IMR-90 (cell line): ENCODE data around the gene HMGN1.

ENCODE experiments used
- CEBPB ChIP-seq: IDR thresholded peaks from 2 replicates; pipeline ENCODE4 v1.6.1; 2012; ENCODE audit warnings: low read depth, low read length, improper control_type of control experiment
- CTCF ChIP-seq: conservative IDR thresholded peaks from 2 replicates; pipeline ENCODE4 v1.5.1; 2012; ENCODE audit warnings: mild to moderate bottlenecking, low read depth, low read length, improper control_type of control experiment
- MXI1 ChIP-seq: IDR thresholded peaks from 2 replicates; pipeline ENCODE4 v1.6.1; 2012; ENCODE audit warnings: low read depth, mild to moderate bottlenecking, low read length, moderate library complexity, borderline replicate concordance
- POLR2A ChIP-seq: IDR thresholded peaks from 2 replicates; pipeline ENCODE4 v1.6.1; 2012; ENCODE audit warnings: mild to moderate bottlenecking, low read depth, low read length

GRCh38 chr21:39340687-39341086, 8.2 kb downstream of the HMGN1 start:
- TF ChIP-seq CTCF: no peak
- TF ChIP-seq MXI1: no peak
- no peak for TF ChIP-seq CEBPB
- no peak for TF ChIP-seq POLR2A
